GM12878 (cell line): Measurements from ENCODE around the gene CDCP2. TPM values are rescaled to one million over a fixed set of nuclear protein-coding genes. Genes with fewer than 3 reads are reported as not detected.

Experiments used
- ATAC-seq: fragments of 200-7000 bp; cut with Tn5 transposase; 3 replicates; pipeline ENCODE4 v1.9.1; 2020; ENCODE audit warnings: mild to moderate bottlenecking, moderate library complexity
- BruUV-seq: library from RNA; stranded (reverse); fragments of 400-500 nt; replicated peaks from 2 replicates; lab custom pipeline; 2021; lab: Mats Ljungman, UMichigan
- CTCF ChIA-PET: fragments of 300-600 bp; sonication (Branson Sonifier 250); formaldehyde crosslinking; extraction: SDS; loops from one replicate; lab custom pipeline; 2021; ENCODE audit warnings: inconsistent platforms; lab: Yijun Ruan, JAX
- POLR2A ChIA-PET: fragments of 350-600 bp; formaldehyde crosslinking; extraction: SDS; loops from one replicate; lab custom pipeline; 2021; ENCODE audit warnings: inconsistent platforms; lab: Charles Lee
- RAD21 ChIA-PET: fragments of 300-600 bp; sonication (Branson Sonifier 250); formaldehyde crosslinking; loops from one replicate; lab custom pipeline; 2023; ENCODE audit warnings: antibody characterized with exemption; ENCODE audit not compliant: unreplicated experiment; lab: Charles Lee
- SMC1A ChIA-PET: fragments of 300-600 bp; sonication (Branson Sonifier 250); formaldehyde crosslinking; loops from one replicate; lab custom pipeline; 2023; ENCODE audit not compliant: unreplicated experiment, uncharacterized antibody; lab: Charles Lee
- DNase-seq: peaks from one replicate; pipeline ENCODE4 v3.0.0-alpha.2; 2011; ENCODE audit warnings: low read depth, low spot score
- FAIRE-seq: peaks from 3 replicates; lab custom pipeline; 2011; peaks lifted over from hg19 to GRCh38; lab: Jason Lieb, UNC
- H2AFZ ChIP-seq: 2 replicates; pipeline ENCODE4 v1.6.0; 2011; ENCODE audit warnings: low read depth, low read length, control low read depth; ENCODE audit not compliant: control insufficient read depth
- H3K27ac ChIP-seq: 2 replicates; pipeline ENCODE4 v1.5.1; 2011; ENCODE audit warnings: control low read depth; ENCODE audit not compliant: control insufficient read depth, insufficient read depth
- H3K27me3 ChIP-seq, 2 experiments: replicated peaks in 1 of 2; 2 replicates each; pipeline versions ENCODE4 v1.6.0 to v1.6.1; 2011; ENCODE audit warnings: low read length in 1 of 2; ENCODE audit not compliant: control insufficient read depth in 2 of 2, insufficient read depth in 2 of 2
- H3K36me3 ChIP-seq, 2 experiments: 2 replicates each; pipeline ENCODE4 v1.5.1; 2011; ENCODE audit warnings: low read length in 1 of 2; ENCODE audit not compliant: control insufficient read depth in 2 of 2, insufficient read depth in 2 of 2
- H3K4me1 ChIP-seq: 2 replicates; pipeline ENCODE4 v1.6.1; 2011; ENCODE audit warnings: mild to moderate bottlenecking, low read length, moderate library complexity, mixed read lengths; ENCODE audit not compliant: control insufficient read depth, insufficient read depth
- H3K4me2 ChIP-seq: 2 replicates; pipeline ENCODE4 v1.6.0; 2011; ENCODE audit warnings: control low read depth; ENCODE audit not compliant: control insufficient read depth, insufficient read depth
- H3K4me3 ChIP-seq: fragments of 200-600 bp; sonication (generic); 2 replicates; pipeline ENCODE4 v1.5.1; 2016
- H3K79me2 ChIP-seq: 2 replicates; pipeline ENCODE4 v1.6.0; 2011; ENCODE audit warnings: low read length; ENCODE audit not compliant: control insufficient read depth, insufficient read depth
- H3K9ac ChIP-seq: 2 replicates; pipeline ENCODE4 v1.8.0; 2011; ENCODE audit warnings: low read length, control low read depth, mixed read lengths; ENCODE audit not compliant: control insufficient read depth, insufficient read depth
- H3K9me3 ChIP-seq: replicated peaks from 3 replicates; pipeline ENCODE4 v1.5.1; 2011; ENCODE audit warnings: mild to moderate bottlenecking, low read length; ENCODE audit not compliant: control insufficient read depth, insufficient read depth
- H4K20me1 ChIP-seq: 2 replicates; pipeline ENCODE4 v1.6.0; 2011; ENCODE audit not compliant: control insufficient read depth, insufficient read depth
- CBFB ChIP-seq: IDR thresholded peaks from 2 replicates; pipeline ENCODE4 v1.6.1; 2016; ENCODE audit warnings: antibody characterized with exemption, low read depth
- ETV6 ChIP-seq, 2 experiments: fragments of 450-650 bp in 1 of 2; IDR thresholded peaks in 1 of 2; conservative IDR thresholded peaks in 1 of 2; 2 replicates each; pipeline ENCODE4 v1.6.1; 2014; ENCODE audit warnings: antibody characterized with exemption in 1 of 2, borderline replicate concordance in 1 of 2, low read depth in 1 of 2, mild to moderate bottlenecking in 1 of 2, moderate library complexity in 1 of 2
- FOS ChIP-seq: IDR thresholded peaks from 3 replicates; pipeline ENCODE4 v1.6.1; 2011; ENCODE audit warnings: borderline replicate concordance; ENCODE audit not compliant: insufficient read length; ENCODE audit errors: extremely low read depth
- GABPA ChIP-seq: IDR thresholded peaks from 2 replicates; pipeline ENCODE4 v1.6.1; 2014; ENCODE audit warnings: antibody characterized with exemption, low read depth, mild to moderate bottlenecking, inconsistent platforms
- HDAC6 ChIP-seq: fragments of 200-600 bp; sonication (generic); IDR thresholded peaks from one replicate; pipeline ENCODE4 v1.8.0; 2017; ENCODE audit warnings: antibody characterized with exemption; ENCODE audit not compliant: unreplicated experiment
- NFIC ChIP-seq: IDR thresholded peaks from 2 replicates; pipeline ENCODE4 v1.6.1; 2012; ENCODE audit warnings: low read depth, mild to moderate bottlenecking, inconsistent platforms, low read length, moderate library complexity
- PBX3 ChIP-seq: IDR thresholded peaks from 2 replicates; pipeline ENCODE4 v1.6.1; 2011; ENCODE audit warnings: mild to moderate bottlenecking, low read depth, low read length, moderate library complexity; ENCODE audit not compliant: insufficient replicate concordance
- RFX5 ChIP-seq: IDR thresholded peaks from 2 replicates; pipeline ENCODE4 v1.6.1; 2011; ENCODE audit warnings: low read depth, low read length, improper control_type of control experiment
- SMAD1 ChIP-seq: fragments of 450-650 bp; IDR thresholded peaks from 2 replicates; pipeline ENCODE4 v1.6.1; 2018; ENCODE audit warnings: mild to moderate bottlenecking, low read depth; ENCODE audit not compliant: partially characterized antibody
- TCF7 ChIP-seq: IDR thresholded peaks from 2 replicates; pipeline ENCODE4 v1.6.1; 2014; ENCODE audit warnings: antibody characterized with exemption, borderline replicate concordance
- YY1 ChIP-seq: IDR thresholded peaks from 2 replicates; pipeline ENCODE4 v1.6.1; 2011; ENCODE audit warnings: low read depth, mild to moderate bottlenecking, low read length
- ZNF274 ChIP-seq: IDR thresholded peaks from one replicate; pipeline ENCODE4 v1.8.0; 2011; ENCODE audit not compliant: insufficient read length, insufficient read depth
- ZNF592 ChIP-seq: fragments of 450-650 bp; IDR thresholded peaks from 2 replicates; pipeline ENCODE4 v1.6.1; 2017; ENCODE audit warnings: mild to moderate bottlenecking, moderate library complexity
- ZZZ3 ChIP-seq: IDR thresholded peaks from 2 replicates; pipeline ENCODE4 v1.6.1; 2011; ENCODE audit warnings: low read depth; ENCODE audit not compliant: control insufficient read depth, insufficient read length
- WGBS: methylation state at CpG from one replicate; pipeline ENCODE4 v1.1.6; 2016; ENCODE audit warnings: low lambda C conversion rate; ENCODE audit not compliant: insufficient replicate concordance, insufficient coverage; ENCODE audit errors: missing lambda C conversion rate; 5-methylcytosine and 5-hydroxymethylcytosine counted together
- in situ Hi-C: fragments of 300-500 bp; cut with MboI; formaldehyde crosslinking; loops from 9 replicates; pipeline ENCODE4 v1.14.3; 2018; ENCODE audit warnings: mixed read lengths
- intact Hi-C: fragments of 100-400 bp; cut with micrococcal nuclease; formaldehyde crosslinking; loops from one replicate; pipeline ENCODE4 v1.14.2; 2022; ENCODE audit not compliant: unreplicated experiment
- polyA plus RNA-seq, 11 experiments: library from polyadenylated mRNA; depleted of rRNA in 4 of 11; unstranded in 6 of 11; stranded (reverse) in 5 of 11; fragments of >200 nt; fragmentation: Nextera tagmentation in 4 of 11; fragmentation: Illumina TruSeq in 1 of 11; extraction: Ambion mirVana in 4 of 11; extraction: Trizol in 1 of 11; gene quantifications; 1 replicate in 1 of 11; 2 replicates in 10 of 11; pipeline versions ENCODE4 v1.2.1 to v1.2.3, GENCODE V29; 2011 to 2016; ENCODE audit warnings: inconsistent platforms in 2 of 11, missing spikeins in 2 of 11, low read depth in 1 of 11
- total RNA-seq, 4 experiments: library from RNA; depleted of rRNA in 3 of 4; stranded (reverse); fragments of >200 nt in 3 of 4; fragmentation: Illumina TruSeq in 1 of 4; extraction: Trizol in 1 of 4; gene quantifications; 2 replicates each; pipeline versions ENCODE4 v1.2.1 to v1.2.3, GENCODE V29; 2013 to 2021

Gene CDCP2
- total and polyA plus RNA-seq, 10 of the 15 experiments (the other 5 are each of a cell fraction or from before 2014, with no cell fraction given): 0.06 TPM; not detected in 9

GRCh38 chr1:54109129-54110090 lies 43.4 kb downstream of the CDCP2 start:
- Histone ChIP-seq H3K27me3 (no peaks in the 10 kb centered on the region), H3K9ac (no peak overlapping the region), H3K27ac (no peak overlapping the region), H3K9me3 (no peaks in the 10 kb centered on the region), H3K36me3 (no peaks in the 10 kb centered on the region), H4K20me1 (no peaks in the 10 kb centered on the region), H3K79me2 (no peaks in the 10 kb centered on the region), H3K4me2 (no peak overlapping the region), H3K4me3 (no peak overlapping the region), H2AFZ (no peak overlapping the region), H3K4me1 (no peaks in the 10 kb centered on the region)
- SMC1A ChIA-PET: no interaction called here
- BruUV-seq: no TSS peak
- 44% methylated on average over 6 of the region's 6 CpGs for WGBS
- CTCF ChIA-PET: no interaction called here
- intact Hi-C loops (no loop called here), in situ Hi-C loops (no loop called here)
- FAIRE-seq (no peak), ATAC-seq (no peak), DNase-seq (no peak)
- RAD21 ChIA-PET: no interaction called here
- POLR2A ChIA-PET: no interaction called here
- TF ChIP-seq GABPA (no peak), YY1 (no peak), ZNF592 (no peak), NFIC (no peak), ZNF274 (no peak), ZZZ3 (no peak), ETV6 (conservative IDR thresholded peaks at IDR 0.05 in 1 of 2, IDR thresholded peaks at IDR 0.05 in 1 of 2; ENCODE audit: borderline replicate concordance in 1 of 2, low read depth in 1 of 2) (no peak), HDAC6 (no peak), PBX3 (no peak), CBFB (no peak), TCF7 (no peak), SMAD1 (no peak), FOS (no peak), RFX5 (no peak)
